A549 (cell line): ENCODE measurements around the gene FIS1.

ENCODE experiments used
- EP300 ChIP-seq, 2 experiments: fragments of >200 bp; sonication (Bioruptor Twin); formaldehyde crosslinking; IDR thresholded peaks; 2 replicates in 1 of 2; 3 replicates in 1 of 2; pipeline ENCODE4 v1.6.1; 2016 to 2017
- GATA3 ChIP-seq: IDR thresholded peaks from 2 replicates; pipeline ENCODE4 v1.6.1; 2012; ENCODE audit warnings: borderline replicate concordance
- TF ChIP-seq, protein P1 (sequence below): fragments of >200 bp; sonication (Bioruptor Twin); formaldehyde crosslinking; IDR thresholded peaks from 3 replicates; pipeline ENCODE4 v1.5.1; 2016

DNA sequence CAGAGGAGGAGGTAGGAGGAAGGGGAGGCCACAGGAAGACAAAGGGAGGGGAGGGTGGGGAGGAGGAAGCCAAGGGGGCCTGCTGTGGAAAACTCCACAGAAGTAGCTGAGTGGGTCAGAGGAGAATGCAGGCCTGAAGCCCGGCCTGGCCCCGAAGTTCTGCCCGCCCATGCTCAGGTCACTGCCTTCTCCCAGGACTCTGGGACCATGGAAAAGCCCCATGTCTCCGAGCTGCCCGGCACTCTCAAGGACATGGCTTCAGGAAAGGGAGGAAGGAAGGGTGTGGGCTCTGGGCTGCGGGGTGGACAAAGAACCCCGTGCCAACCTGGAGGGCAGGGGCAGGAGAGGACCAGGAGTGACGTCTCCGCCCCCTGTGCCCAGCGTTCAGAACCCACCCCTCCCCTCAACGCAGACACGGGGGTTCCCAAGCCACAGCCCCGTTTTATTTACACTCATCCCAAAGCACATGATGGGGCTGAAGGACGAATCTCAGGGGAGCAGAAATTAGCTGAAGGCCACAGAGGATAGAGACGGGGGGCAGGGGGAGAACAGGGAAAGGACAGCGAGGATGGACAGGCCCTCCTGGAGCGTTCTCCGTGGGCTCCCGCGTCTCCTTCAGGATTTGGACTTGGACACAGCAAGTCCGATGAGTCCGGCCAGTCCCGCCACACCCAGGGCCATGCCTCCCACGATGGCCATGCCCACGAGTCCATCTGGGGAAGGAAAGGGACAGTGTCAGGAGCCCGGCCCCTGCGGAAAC, 5.5 kb downstream of the FIS1 start:
- TF ChIP-seq EP300 (IDR thresholded peaks at IDR 0.05) = no peak
- TF ChIP-seq, protein P1, sequence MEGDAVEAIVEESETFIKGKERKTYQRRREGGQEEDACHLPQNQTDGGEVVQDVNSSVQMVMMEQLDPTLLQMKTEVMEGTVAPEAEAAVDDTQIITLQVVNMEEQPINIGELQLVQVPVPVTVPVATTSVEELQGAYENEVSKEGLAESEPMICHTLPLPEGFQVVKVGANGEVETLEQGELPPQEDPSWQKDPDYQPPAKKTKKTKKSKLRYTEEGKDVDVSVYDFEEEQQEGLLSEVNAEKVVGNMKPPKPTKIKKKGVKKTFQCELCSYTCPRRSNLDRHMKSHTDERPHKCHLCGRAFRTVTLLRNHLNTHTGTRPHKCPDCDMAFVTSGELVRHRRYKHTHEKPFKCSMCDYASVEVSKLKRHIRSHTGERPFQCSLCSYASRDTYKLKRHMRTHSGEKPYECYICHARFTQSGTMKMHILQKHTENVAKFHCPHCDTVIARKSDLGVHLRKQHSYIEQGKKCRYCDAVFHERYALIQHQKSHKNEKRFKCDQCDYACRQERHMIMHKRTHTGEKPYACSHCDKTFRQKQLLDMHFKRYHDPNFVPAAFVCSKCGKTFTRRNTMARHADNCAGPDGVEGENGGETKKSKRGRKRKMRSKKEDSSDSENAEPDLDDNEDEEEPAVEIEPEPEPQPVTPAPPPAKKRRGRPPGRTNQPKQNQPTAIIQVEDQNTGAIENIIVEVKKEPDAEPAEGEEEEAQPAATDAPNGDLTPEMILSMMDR = no peak
- TF ChIP-seq GATA3 = no peak
